ENCODE results near the gene TBCD.

The TBCD gene

GRCh38 chr17:82927661-82928601 is 176.1 kb downstream of the TBCD start:
- FAIRE-seq: no peak

GRCh38 chr17:82929011-82929622 is 177.3 kb downstream of the TBCD start:
- no peak for FAIRE-seq

- FAIRE-seq: no peak
Measured at GRCh38 chr17:82929676-82930042, 177.8 kb downstream of the TBCD start.

GRCh38 chr17:82930043-82930923 is 178.4 kb downstream of the TBCD start:
- no peak for FAIRE-seq

- FAIRE-seq: no peak
Measured at GRCh38 chr17:82930924-82931698, 179.2 kb downstream of the TBCD start.

- peak; percentile 58 for FAIRE-seq
Measured at GRCh38 chr17:82931699-82932517, 180.0 kb downstream of the TBCD start.

- no peak for FAIRE-seq
Measured at GRCh38 chr17:82932518-82933310, 180.8 kb downstream of the TBCD start.

GRCh38 chr17:82933911-82934310 is 182.0 kb downstream of the TBCD start:
- no peak for FAIRE-seq

- no peak for FAIRE-seq
Measured at GRCh38 chr17:82935966-82936767, 184.3 kb downstream of the TBCD start.

GRCh38 chr17:82936768-82937171 is 184.9 kb downstream of the TBCD start:
- FAIRE-seq: no peak

- FAIRE-seq: no peak
Measured at GRCh38 chr17:82937411-82938371, 185.8 kb downstream of the TBCD start.

- no peak for FAIRE-seq
Measured at GRCh38 chr17:82938486-82938872, 186.6 kb downstream of the TBCD start.

- no peak for FAIRE-seq
Measured at GRCh38 chr17:82938873-82939620, 187.2 kb downstream of the TBCD start.

GRCh38 chr17:82939621-82940135 is 187.8 kb downstream of the TBCD start:
- no peak for FAIRE-seq

GRCh38 chr17:82940226-82941020 is 188.6 kb downstream of the TBCD start:
- no peak for FAIRE-seq

Data from endometrium (tissue), 2 donors.